HG03558 (cell line): Measurements from ENCODE around the gene TTC28.

Source experiments
- ATAC-seq: cut with Tn5 transposase; IDR thresholded peaks from one replicate; pipeline ENCODE4 v1.9.1; 2021; ENCODE audit warnings: moderate number of reproducible peaks; ENCODE audit not compliant: unreplicated experiment; ENCODE audit errors: extremely low read depth

The TTC28 gene

GRCh38 chr22:28137036-28137435, 542.6 kb downstream of the TTC28 start:
- no peak for ATAC-seq

GRCh38 chr22:28132466-28132865, 547.2 kb downstream of the TTC28 start:
- no peak for ATAC-seq

GRCh38 chr22:28129319-28129962, 550.2 kb downstream of the TTC28 start:
- no peak for ATAC-seq

GRCh38 chr22:28128827-28129226, 550.8 kb downstream of the TTC28 start:
- no peak for ATAC-seq

- no peak for ATAC-seq
Observed at GRCh38 chr22:28125799-28126198, 553.8 kb downstream of the TTC28 start.

- no peak for ATAC-seq
Observed at GRCh38 chr22:28123989-28124766, 555.5 kb downstream of the TTC28 start.

GRCh38 chr22:28120691-28121592, 558.7 kb downstream of the TTC28 start:
- no peak for ATAC-seq

- ATAC-seq = no peak
Observed at GRCh38 chr22:28118957-28119631, 560.5 kb downstream of the TTC28 start.

GRCh38 chr22:28116219-28116673, 563.4 kb downstream of the TTC28 start:
- no peak for ATAC-seq

- no peak for ATAC-seq
Observed at GRCh38 chr22:28115426-28115825, 564.2 kb downstream of the TTC28 start.

- ATAC-seq = no peak
Observed at GRCh38 chr22:28112548-28113043, 567.0 kb downstream of the TTC28 start.

GRCh38 chr22:28112190-28112544, 567.5 kb downstream of the TTC28 start:
- ATAC-seq = no peak

- no peak for ATAC-seq
Observed at GRCh38 chr22:28111501-28112189, 568.0 kb downstream of the TTC28 start.

GRCh38 chr22:28108851-28109250, 570.8 kb downstream of the TTC28 start:
- no peak for ATAC-seq

- ATAC-seq = no peak
Observed at GRCh38 chr22:28106617-28107016, 573.0 kb downstream of the TTC28 start.

GRCh38 chr22:28105988-28106387, 573.7 kb downstream of the TTC28 start:
- no peak for ATAC-seq

GRCh38 chr22:28105413-28105812, 574.2 kb downstream of the TTC28 start:
- ATAC-seq = no peak

GRCh38 chr22:28103596-28103995, 576.0 kb downstream of the TTC28 start:
- ATAC-seq = no peak

GRCh38 chr22:28102151-28102812, 577.4 kb downstream of the TTC28 start:
- ATAC-seq = no peak
